NCI-H345 treated with DMSO at 0.1 percent for 48 hours (cell line): Measurements from ENCODE around the gene HOXB4.

ENCODE experiments used
- DNase-seq: peaks from one replicate; lab custom pipeline; 2025; ENCODE audit not compliant: unreplicated experiment; lab: John Stamatoyannopoulos, UW

The HOXB4 gene

GRCh38 chr17:48561884-48562810, 16.0 kb downstream of the HOXB4 start:
- DNase-seq: no peak

GRCh38 chr17:48559840-48560817, 18.0 kb downstream of the HOXB4 start:
- DNase-seq: no peak

- DNase-seq: no peak
Measured at GRCh38 chr17:48559122-48559839, 18.9 kb downstream of the HOXB4 start.

DNA sequence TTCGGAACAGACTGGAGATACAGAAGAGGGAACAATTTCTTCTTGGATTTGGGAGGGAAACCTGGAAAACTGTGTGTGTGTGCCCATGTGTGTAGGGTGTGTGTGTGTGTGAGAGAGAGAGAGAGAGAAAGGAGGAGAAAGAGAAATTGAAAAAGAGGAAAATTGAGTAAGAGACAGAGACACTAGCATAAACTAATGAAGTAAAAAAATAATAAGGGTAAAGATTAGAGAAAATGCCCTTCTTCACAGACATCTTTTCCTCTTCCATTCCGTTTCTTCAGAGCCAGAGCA, 19.4 kb downstream of the HOXB4 start:
- DNase-seq: no peak

DNA sequence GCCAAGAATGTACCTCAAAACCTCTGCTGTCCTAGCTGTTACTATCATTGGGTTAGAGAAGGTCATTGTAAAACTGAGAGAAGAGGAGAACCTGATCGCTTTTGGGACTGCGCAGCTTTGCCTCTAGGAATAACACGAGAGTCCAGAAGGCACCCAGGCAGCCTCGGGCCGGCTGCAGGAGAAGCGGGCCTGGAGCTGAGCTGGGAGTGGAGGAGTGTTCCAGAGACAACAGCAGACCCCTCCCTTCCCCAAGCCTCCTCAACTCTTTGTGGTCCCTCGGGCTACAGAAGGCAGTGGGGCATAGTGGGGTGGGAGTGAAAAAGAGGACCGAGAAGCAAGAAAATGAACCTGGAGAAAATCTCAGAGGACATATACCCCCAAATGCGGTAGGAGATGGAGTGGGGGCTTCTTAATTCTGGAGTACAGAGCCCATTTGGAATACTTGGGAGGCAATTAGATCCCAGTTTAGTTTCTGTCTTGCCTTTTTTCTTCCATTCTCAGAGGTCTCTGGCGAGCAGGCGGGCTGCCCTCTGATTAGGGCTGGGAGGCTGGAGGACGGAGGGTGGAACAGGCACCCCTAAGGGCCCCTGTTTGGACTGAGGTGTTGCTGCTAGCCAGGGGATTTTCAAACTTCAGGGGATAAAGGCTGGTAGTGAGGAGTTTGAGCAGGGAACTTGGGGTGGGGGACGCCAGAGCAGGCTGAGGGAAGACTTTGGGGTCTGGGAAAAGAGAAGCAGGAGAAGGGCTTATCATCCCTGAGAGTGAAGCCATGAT, 19.9 kb downstream of the HOXB4 start:
- DNase-seq: no peak

DNA sequence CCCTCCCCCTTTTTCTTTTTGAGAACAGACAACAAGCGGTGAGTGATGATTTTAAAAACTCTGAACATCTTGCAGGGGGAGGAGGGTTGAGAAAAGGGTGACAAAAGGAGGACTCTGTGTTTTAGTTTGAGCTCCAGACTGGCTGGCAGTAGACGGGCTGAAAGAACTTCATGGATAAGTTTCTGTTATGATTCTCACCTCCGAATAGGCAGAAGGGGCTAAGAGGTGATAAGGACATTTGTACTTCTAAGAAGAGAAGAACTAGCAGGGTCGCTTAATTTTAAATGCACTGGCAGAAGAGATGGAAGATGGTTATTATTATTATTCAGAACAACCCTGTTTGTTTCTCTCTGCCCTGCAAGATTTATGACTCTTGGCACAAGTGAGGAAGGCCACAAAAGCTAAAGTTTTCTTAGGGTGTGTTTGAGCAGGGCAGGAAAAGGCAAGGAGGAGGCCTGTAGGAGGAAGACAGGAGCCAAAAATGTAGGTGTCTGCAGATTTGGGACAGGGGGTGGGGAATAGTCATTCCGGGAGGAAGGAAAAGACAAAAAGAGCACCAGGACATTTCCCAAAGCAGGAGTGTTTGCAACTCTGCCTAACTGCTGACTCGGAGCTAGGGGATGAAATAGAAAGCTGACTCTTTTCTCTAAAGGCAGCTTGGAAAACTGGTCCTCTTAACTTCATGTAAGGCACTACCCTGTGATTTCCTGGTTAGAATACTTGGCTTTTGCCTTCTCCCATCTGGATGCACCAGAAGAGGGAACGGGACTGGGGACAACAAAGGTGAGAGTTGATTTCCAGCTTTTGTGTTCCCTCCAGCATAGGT, 21.4 kb downstream of the HOXB4 start:
- DNase-seq: no peak

GRCh38 chr17:48556229-48556575, 21.9 kb downstream of the HOXB4 start:
- DNase-seq: no peak

GRCh38 chr17:48555258-48556228, 22.6 kb downstream of the HOXB4 start:
- peak; percentile 48 for DNase-seq

GRCh38 chr17:48554412-48555257, 23.5 kb downstream of the HOXB4 start:
- no peak for DNase-seq

DNA sequence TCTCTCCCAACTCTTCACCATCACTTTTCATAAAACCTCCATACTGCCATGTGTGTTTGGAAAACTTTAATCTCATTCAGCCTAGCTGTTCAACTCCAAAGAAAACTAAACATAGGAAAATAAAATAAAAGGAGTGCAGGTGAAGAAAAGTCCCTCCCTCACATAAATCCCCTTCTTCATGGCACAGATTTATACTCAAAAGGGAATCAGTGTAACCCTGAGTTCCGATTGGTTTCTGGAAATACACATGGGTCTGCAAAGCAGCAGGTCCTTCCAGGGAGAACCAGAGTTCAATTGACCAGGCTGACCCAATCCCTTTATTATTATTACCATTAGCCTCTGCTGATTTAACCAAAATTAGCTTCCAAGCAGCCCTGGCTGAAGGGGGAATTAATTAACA, 24.3 kb downstream of the HOXB4 start:
- no peak for DNase-seq

DNA sequence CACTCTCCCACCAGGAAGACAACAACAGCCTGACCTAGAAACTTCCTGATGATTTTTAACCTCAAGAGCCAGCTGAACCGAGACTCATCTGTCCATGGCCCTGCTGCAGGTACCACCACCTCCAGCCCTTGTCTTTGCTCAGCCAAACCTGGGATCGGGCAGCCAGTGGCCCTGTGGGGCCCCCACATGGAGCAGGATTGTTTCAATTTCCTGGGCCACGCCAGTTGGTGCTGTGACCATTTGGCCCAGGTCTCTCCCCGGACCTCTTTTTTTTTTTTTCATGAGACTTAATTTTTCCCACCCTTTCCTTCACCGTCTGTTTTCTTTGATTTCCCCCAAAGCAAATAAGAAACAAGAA, 25.0 kb downstream of the HOXB4 start:
- DNase-seq: no peak

GRCh38 chr17:48552466-48553189, 25.5 kb downstream of the HOXB4 start:
- peak; percentile 51 for DNase-seq

- no peak for DNase-seq
Measured at GRCh38 chr17:48551596-48552465, 26.3 kb downstream of the HOXB4 start.

GRCh38 chr17:48551214-48551555, 27.0 kb downstream of the HOXB4 start:
- no peak for DNase-seq

GRCh38 chr17:48550502-48551213, 27.5 kb downstream of the HOXB4 start:
- DNase-seq: no peak
